ENCODE results near the gene MACROH2A1. TPM values are rescaled to one million over a fixed set of nuclear protein-coding genes. Genes with fewer than 3 reads are reported as not detected.
"Not testable (repeated sequence)": the region's sequence is repeated elsewhere in the genome, so short reads cannot be mapped to it uniquely, and the experiment has no call there.

The MACROH2A1 gene
- total RNA-seq, 1 donor from 2014 or later: 254 TPM

DNA sequence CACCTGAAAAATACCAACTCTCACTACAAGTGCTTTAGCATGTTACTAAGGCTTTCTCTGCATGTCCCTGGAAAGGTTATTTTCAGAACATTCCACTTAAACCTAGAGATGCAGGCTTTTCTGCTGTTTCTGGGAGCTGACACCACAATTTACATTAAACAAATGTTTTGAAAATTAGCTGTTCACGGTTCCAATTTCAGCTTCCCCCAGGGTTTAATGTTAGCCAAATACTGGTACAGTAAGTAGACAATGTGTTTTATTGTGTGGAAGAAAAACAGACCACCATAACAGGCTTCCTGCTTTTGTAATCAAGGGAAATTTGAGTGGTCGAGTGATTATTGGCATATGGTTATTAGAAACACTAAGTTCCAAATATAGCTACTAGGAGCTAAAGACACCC lies 32.0 kb downstream of the MACROH2A1 start:
- no peak for DNase-seq (ENCODE audit: extremely low spot score, unreplicated experiment)
- no peaks in the 10 kb centered on the region for H3K9me3 Mint-ChIP-seq
- TF ChIP-seq, protein P1, sequence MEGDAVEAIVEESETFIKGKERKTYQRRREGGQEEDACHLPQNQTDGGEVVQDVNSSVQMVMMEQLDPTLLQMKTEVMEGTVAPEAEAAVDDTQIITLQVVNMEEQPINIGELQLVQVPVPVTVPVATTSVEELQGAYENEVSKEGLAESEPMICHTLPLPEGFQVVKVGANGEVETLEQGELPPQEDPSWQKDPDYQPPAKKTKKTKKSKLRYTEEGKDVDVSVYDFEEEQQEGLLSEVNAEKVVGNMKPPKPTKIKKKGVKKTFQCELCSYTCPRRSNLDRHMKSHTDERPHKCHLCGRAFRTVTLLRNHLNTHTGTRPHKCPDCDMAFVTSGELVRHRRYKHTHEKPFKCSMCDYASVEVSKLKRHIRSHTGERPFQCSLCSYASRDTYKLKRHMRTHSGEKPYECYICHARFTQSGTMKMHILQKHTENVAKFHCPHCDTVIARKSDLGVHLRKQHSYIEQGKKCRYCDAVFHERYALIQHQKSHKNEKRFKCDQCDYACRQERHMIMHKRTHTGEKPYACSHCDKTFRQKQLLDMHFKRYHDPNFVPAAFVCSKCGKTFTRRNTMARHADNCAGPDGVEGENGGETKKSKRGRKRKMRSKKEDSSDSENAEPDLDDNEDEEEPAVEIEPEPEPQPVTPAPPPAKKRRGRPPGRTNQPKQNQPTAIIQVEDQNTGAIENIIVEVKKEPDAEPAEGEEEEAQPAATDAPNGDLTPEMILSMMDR (conservative IDR thresholded peaks at IDR 0.05): no peak
- peaks cover 36% of the 10 kb centered on the region for H3K36me3 Mint-ChIP-seq
- no peaks in the 10 kb centered on the region for H3K27me3 Mint-ChIP-seq
- no peak overlapping the region for H3K4me3 Mint-ChIP-seq
- H3K27ac Mint-ChIP-seq: no peak overlapping the region
- peaks cover 6% of the 10 kb centered on the region for H3K4me1 Mint-ChIP-seq (ENCODE audit: unreplicated experiment)

DNA sequence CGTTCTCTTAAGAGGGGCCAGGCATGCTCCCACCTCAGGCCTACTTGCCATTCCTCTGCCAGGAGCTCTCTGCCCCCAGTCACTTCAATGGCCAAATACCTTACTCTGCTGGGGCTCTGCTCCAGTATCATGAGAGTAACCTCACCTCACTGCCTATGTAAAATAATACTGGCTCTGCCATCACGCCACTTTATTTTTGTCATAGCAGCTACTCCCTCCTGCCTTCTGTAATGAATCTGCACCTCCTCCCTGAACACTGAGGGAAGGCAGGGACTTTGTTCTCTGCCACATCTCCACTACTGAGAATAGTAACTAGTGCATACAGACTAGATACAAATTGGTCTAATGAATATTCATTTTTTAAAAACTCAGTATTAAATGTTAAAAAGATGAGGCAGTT lies 33.8 kb downstream of the MACROH2A1 start:
- DNase-seq (ENCODE audit: extremely low spot score, unreplicated experiment): no peak
- no peaks in the 10 kb centered on the region for H3K4me1 Mint-ChIP-seq (ENCODE audit: unreplicated experiment)
- no peaks in the 10 kb centered on the region for H3K9me3 Mint-ChIP-seq
- H3K4me3 Mint-ChIP-seq: no peak overlapping the region
- no peaks in the 10 kb centered on the region for H3K27me3 Mint-ChIP-seq
- peaks cover 34% of the 10 kb centered on the region for H3K36me3 Mint-ChIP-seq
- TF ChIP-seq, protein P1 (conservative IDR thresholded peaks at IDR 0.05): no peak
- H3K27ac Mint-ChIP-seq: no peak overlapping the region

DNA sequence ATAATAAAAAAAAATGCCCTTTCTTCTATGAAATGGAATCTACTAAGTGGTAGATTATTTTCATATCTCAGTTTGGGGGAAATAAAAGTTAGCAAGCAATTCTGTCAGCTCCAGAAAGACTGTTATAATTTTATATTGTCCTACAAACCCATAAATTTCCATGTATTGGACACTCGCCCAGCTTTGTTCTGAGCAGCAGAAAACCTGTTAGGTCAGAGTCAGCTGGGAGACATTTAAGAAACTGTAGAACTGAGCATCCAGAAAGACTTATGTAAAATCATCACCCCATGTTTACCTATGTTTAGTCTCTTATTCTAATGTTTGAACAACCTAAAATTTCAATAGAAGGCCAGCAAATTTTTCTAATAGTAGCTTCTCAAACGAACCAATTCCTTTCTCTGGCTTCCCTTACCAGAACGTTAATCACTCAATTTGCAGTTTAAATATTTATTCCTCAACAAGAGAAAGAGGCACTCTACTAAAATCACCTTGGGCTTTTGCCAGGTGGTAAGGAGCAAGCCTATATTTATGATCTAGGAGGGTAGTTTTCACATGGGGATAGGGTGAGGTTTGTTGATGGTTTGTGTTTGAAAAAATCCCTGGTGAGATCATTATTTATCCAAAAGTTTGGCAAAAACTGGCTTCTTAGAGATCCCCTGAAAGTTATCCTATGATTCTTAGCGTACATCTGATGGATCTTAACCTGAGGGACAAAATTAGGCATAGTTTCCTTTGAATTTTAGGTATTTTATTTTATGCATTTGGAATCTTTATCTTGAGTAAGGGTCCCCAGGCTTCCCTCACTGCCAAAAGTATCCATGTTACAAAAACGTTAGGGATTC lies 34.4 kb downstream of the MACROH2A1 start:
- no peak overlapping the region for H3K4me3 Mint-ChIP-seq
- peaks cover 34% of the 10 kb centered on the region for H3K36me3 Mint-ChIP-seq
- H3K27ac Mint-ChIP-seq: peak overlapping the region; percentile 6
- DNase-seq (ENCODE audit: extremely low spot score, unreplicated experiment): no peak
- TF ChIP-seq, protein P1 (conservative IDR thresholded peaks at IDR 0.05): no peak
- H3K9me3 Mint-ChIP-seq: no peaks in the 10 kb centered on the region
- H3K27me3 Mint-ChIP-seq: no peaks in the 10 kb centered on the region
- no peaks in the 10 kb centered on the region for H3K4me1 Mint-ChIP-seq (ENCODE audit: unreplicated experiment)

DNA sequence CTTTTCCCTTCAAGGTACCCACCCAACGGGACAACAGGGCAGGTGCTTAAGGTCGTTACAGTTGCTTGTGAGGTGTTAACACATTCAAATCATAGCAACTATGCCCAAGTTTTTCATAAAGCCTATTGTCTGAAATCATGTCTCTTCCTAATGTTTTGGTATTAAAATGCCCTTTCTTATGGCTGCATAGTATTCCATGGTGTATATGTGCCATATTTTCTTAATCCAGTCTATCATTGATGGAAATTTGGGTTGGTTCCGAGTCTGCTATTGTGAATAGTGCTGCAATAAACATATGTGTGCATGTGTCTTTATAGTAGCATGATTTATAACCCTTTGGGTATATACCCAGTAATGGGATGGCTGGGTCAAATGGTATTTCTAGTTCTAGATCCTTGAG lies 35.7 kb downstream of the MACROH2A1 start:
- H3K27ac Mint-ChIP-seq; H3K27me3 Mint-ChIP-seq; DNase-seq (ENCODE audit: extremely low spot score, unreplicated experiment); H3K4me1 Mint-ChIP-seq (ENCODE audit: unreplicated experiment); H3K4me3 Mint-ChIP-seq; H3K9me3 Mint-ChIP-seq: not testable (repeated sequence)
- peaks cover 41% of the 10 kb centered on the region for H3K36me3 Mint-ChIP-seq

DNA sequence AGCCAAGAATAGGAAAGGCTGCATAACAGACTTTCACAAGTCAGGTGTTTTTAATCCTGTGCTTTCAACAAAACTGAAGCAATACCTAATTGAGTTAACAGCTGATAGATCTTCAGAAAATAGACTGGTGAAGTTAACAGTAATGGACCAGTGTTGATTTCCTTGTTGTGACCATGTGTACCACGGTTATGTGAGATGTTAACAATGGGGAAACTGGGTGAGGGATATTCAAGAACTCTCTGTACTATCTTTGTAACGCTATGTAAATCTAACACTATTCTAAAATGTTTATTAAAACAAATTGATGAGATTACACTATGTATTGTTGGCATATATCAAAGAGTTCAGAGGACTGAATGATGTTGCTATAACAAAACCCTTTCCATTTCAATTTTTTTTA lies 36.9 kb downstream of the MACROH2A1 start:
- Mint-ChIP-seq H3K27ac (no peak overlapping the region), H3K36me3 (peaks cover 31% of the 10 kb centered on the region), H3K9me3 (no peaks in the 10 kb centered on the region), H3K4me1 (ENCODE audit: unreplicated experiment) (peaks cover 13% of the 10 kb centered on the region), H3K27me3 (no peaks in the 10 kb centered on the region), H3K4me3 (no peak overlapping the region)
- DNase-seq (ENCODE audit: extremely low spot score, unreplicated experiment): no peak
- TF ChIP-seq, protein P1 (conservative IDR thresholded peaks at IDR 0.05): no peak
